ENCODE measurements around the gene MACF1. TPM values are rescaled to one million over a fixed set of nuclear protein-coding genes. Genes with fewer than 3 reads are reported as not detected.
A peak's percentile ranks its signal among the peaks of the same experiment; 100 is the strongest.

The MACF1 gene
- total and polyA plus RNA-seq, 2 of the 13 experiments (the other 11 are each of a cell fraction or from before 2014, with no cell fraction given) = 36.7 to 65.4 TPM

- no peaks in the 10 kb centered on the region; a peak in 1 of 5 replicates for H3K27me3 ChIP-seq (ENCODE audit: control insufficient read depth in 1 of 2, insufficient read depth in 2 of 2, low read length in 2 of 2)
- in situ Hi-C loops (cut with HindIII; ENCODE audit: extremely low pct_ligation_motif_present, low pct_unique_long_range_greater_than_20kb) (no loop called here), intact Hi-C loops (cut with micrococcal nuclease; ENCODE audit: unreplicated experiment) (loop anchor here (2.0 to 5.0 kb wide), 2 partner anchors 33 to 878 kb away; no protein-coding TSS in a partner anchor)
- BruUV-seq (replicated peaks) = no TSS peak
- H3K9me3 ChIP-seq (ENCODE audit: low read length) = no peaks in the 10 kb centered on the region
- 0% methylated on average over 1 of the region's 1 CpG for WGBS (ENCODE audit: low lambda C conversion rate)
- H3K36me3 ChIP-seq (replicated peaks in 1 of 2; ENCODE audit: control insufficient read depth in 1 of 2, insufficient read depth in 2 of 2, low read length in 2 of 2) = peaks cover 1 to 4% of the 10 kb centered on the region in 2 experiments; a peak in 3 of 5 replicates
- peak overlapping the region; percentile 80 for H3K9ac ChIP-seq (ENCODE audit: insufficient read depth, low read depth, low read length)
- peak overlapping the region; percentile 64 to 71 (median 69) for H3K4me3 ChIP-seq (replicated peaks in 1 of 3; ENCODE audit: insufficient read depth in 1 of 3, low read depth in 2 of 3, low read length in 3 of 3)
- no peak overlapping the region for H2AFZ ChIP-seq (ENCODE audit: low read length)
- peaks cover 61% of the 10 kb centered on the region for H3K4me1 ChIP-seq (ENCODE audit: insufficient read depth, low read length)
- H4K20me1 ChIP-seq (ENCODE audit: insufficient read depth, low read length) = no peaks in the 10 kb centered on the region
- TF ChIP-seq TCF7 (IDR thresholded peaks at IDR 0.05; ENCODE audit: low read depth) (peak; percentile 5; the same call in 1 of the 2 replicates), MBNL3 (CRISPR knock-in tag; conservative IDR thresholded peaks at IDR 0.05) (no peak), SOX5 (CRISPR knock-in tag; IDR thresholded peaks at IDR 0.05; ENCODE audit: borderline replicate concordance) (peak; percentile 57; the same call in 1 of the 2 replicates), RERE (CRISPR knock-in tag; IDR thresholded peaks at IDR 0.05; ENCODE audit: low read depth) (no peak), FOSL2 (CRISPR knock-in tag; IDR thresholded peaks at IDR 0.05) (peak; percentile 75), GATAD2A (CRISPR knock-in tag; IDR thresholded peaks at IDR 0.05) (0 out of 2 replicates have a peak, but pooled peaks have one; percentile 15), ZFX (CRISPR knock-in tag; IDR thresholded peaks at IDR 0.05; ENCODE audit: low read depth) (no peak), ZNF644 (CRISPR knock-in tag; IDR thresholded peaks at IDR 0.05; ENCODE audit: low read depth) (peak; percentile 70), ZNF263 (CRISPR knock-in tag; IDR thresholded peaks at IDR 0.05) (peak; percentile 92), NR2F1 (CRISPR knock-in tag; IDR thresholded peaks at IDR 0.05) (no peak), HMGXB4 (CRISPR knock-in tag; IDR thresholded peaks at IDR 0.05; ENCODE audit: borderline replicate concordance in 1 of 2, low read depth in 1 of 2) (0 out of 4 replicates have a peak, but pooled peaks of 1 of the 2 experiments have one; percentile 3), NFATC3 (CRISPR knock-in tag; IDR thresholded peaks at IDR 0.05) (0 out of 2 replicates have a peak, but pooled peaks have one; percentile 39), ZNF331 (CRISPR knock-in tag; IDR thresholded peaks at IDR 0.05) (0 out of 2 replicates have a peak, but pooled peaks have one; percentile 15), SOX13 (IDR thresholded peaks at IDR 0.05) (no peak), SOX13 (CRISPR knock-in tag; conservative IDR thresholded peaks at IDR 0.05 in 1 of 2, IDR thresholded peaks at IDR 0.05 in 1 of 2) (peak in 1 of 2 experiments; percentile 63; a peak in 2 of 4 replicates), ZNF747 (CRISPR knock-in tag; IDR thresholded peaks at IDR 0.05; ENCODE audit: borderline replicate concordance) (no peak)
- FAIRE-seq (peak; percentile 42), DNase-seq (ENCODE audit: low spot score) (peak; percentile 75), ATAC-seq (peak; percentile 49)
- peak overlapping the region; percentile 87 for H3K27ac ChIP-seq (ENCODE audit: extremely low read length, insufficient read depth, low read length)
- peaks cover 29% of the 10 kb centered on the region for H3K79me2 ChIP-seq (ENCODE audit: insufficient read depth, low read length)
- ChIA-PET POLR2A (interaction anchor here (0.7 to 2.5 kb wide), 12 partner anchors 9 to 249 kb away, joined by 3 to 27 read pairs (median 9); no protein-coding TSS in a partner anchor), CTCF (ENCODE audit: low intra/inter-chr PET ratio, low total read pairs) (no interaction called here)
- peak overlapping the region; percentile 97 for H3K4me2 ChIP-seq (ENCODE audit: low read depth, low read length)
Observed at GRCh38 chr1:39159224-39160036, 45.1 kb upstream of the MACF1 start.

All from HepG2 (cell line).